Ishikawa (cell line): Measurements from ENCODE around the gene GKN2.

Experiments
- CREB1 ChIP-seq: IDR thresholded peaks from 2 replicates; pipeline ENCODE4 v1.6.1; 2012; ENCODE audit warnings: low read depth
- RAD21 ChIP-seq: IDR thresholded peaks from 2 replicates; pipeline ENCODE4 v1.6.1; 2012; ENCODE audit warnings: low read depth
- TCF12 ChIP-seq: IDR thresholded peaks from 2 replicates; pipeline ENCODE4 v1.6.1; 2012; ENCODE audit warnings: low read depth
- USF1 ChIP-seq: IDR thresholded peaks from 2 replicates; pipeline ENCODE4 v1.6.1; 2012
- TF ChIP-seq, protein P1 (sequence below): IDR thresholded peaks from 2 replicates; pipeline ENCODE4 v1.6.1; 2012; ENCODE audit warnings: low read depth, mild to moderate bottlenecking

DNA sequence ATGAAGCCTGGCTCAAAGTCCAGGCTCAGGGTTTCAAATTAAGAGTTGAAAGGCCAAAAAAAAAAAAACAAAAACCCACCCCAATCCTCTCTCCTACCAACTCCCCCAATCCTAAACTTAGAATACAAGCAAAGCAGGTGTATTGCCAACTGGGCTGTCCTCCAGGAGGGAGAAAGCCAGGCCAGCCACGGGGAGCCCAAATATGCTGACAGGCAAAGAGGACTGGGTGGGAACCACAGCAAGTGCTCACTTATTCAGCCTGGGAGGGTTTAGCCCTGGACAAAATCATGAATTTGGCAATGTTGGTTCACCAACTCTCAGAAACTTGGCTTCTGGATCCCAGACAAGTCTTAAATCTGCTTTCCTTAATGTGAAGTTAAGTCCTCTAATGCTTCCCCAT lies 36.5 kb downstream of the GKN2 start:
- TF ChIP-seq RAD21 (no peak), USF1 (no peak), TCF12 (no peak), CREB1 (no peak)
- TF ChIP-seq, protein P1, sequence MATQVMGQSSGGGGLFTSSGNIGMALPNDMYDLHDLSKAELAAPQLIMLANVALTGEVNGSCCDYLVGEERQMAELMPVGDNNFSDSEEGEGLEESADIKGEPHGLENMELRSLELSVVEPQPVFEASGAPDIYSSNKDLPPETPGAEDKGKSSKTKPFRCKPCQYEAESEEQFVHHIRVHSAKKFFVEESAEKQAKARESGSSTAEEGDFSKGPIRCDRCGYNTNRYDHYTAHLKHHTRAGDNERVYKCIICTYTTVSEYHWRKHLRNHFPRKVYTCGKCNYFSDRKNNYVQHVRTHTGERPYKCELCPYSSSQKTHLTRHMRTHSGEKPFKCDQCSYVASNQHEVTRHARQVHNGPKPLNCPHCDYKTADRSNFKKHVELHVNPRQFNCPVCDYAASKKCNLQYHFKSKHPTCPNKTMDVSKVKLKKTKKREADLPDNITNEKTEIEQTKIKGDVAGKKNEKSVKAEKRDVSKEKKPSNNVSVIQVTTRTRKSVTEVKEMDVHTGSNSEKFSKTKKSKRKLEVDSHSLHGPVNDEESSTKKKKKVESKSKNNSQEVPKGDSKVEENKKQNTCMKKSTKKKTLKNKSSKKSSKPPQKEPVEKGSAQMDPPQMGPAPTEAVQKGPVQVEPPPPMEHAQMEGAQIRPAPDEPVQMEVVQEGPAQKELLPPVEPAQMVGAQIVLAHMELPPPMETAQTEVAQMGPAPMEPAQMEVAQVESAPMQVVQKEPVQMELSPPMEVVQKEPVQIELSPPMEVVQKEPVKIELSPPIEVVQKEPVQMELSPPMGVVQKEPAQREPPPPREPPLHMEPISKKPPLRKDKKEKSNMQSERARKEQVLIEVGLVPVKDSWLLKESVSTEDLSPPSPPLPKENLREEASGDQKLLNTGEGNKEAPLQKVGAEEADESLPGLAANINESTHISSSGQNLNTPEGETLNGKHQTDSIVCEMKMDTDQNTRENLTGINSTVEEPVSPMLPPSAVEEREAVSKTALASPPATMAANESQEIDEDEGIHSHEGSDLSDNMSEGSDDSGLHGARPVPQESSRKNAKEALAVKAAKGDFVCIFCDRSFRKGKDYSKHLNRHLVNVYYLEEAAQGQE: no peak
